Measurements from ENCODE around the gene BEND3.
A peak's percentile ranks its signal among the peaks of the same experiment; 100 is the strongest.

The BEND3 gene

GRCh38 chr6:107116328-107116892 lies 1.1 kb upstream of the BEND3 start:
- H3K36me3 ChIP-seq (replicated peaks; ENCODE audit: low read depth, low read length): no peaks in the 10 kb centered on the region
- peaks cover 24% of the 10 kb centered on the region for H3K4me1 ChIP-seq (ENCODE audit: low read length)
- peak overlapping the region; percentile 78 for H3K27ac ChIP-seq (ENCODE audit: low read length)
- H3K4me3 ChIP-seq (ENCODE audit: low read length): peak overlapping the region; percentile 93
- TF ChIP-seq EZH2phosphoT487 (IDR thresholded peaks at IDR 0.05; ENCODE audit: low read depth): no peak
- TF ChIP-seq CTCF (IDR thresholded peaks at IDR 0.05; ENCODE audit: low read depth, low read length): peak; percentile 22; the same call in 1 of the 2 replicates
- no peaks in the 10 kb centered on the region for H3K27me3 ChIP-seq (ENCODE audit: low read depth, low read length)
- H3K4me2 ChIP-seq (ENCODE audit: low read length): peak overlapping the region; percentile 100
- H3K79me2 ChIP-seq (ENCODE audit: low read length): peaks cover 8% of the 10 kb centered on the region; the same call in 1 of the 2 replicates
- peak overlapping the region; percentile 87 for H3K9ac ChIP-seq (ENCODE audit: low read length)
- peak overlapping the region; percentile 98 for H2AFZ ChIP-seq (ENCODE audit: low read depth, low read length)
- no peaks in the 10 kb centered on the region for H4K20me1 ChIP-seq (ENCODE audit: insufficient read depth, low read length)
- H3K9me3 ChIP-seq (ENCODE audit: insufficient read depth, low read length): no peaks in the 10 kb centered on the region

DNA sequence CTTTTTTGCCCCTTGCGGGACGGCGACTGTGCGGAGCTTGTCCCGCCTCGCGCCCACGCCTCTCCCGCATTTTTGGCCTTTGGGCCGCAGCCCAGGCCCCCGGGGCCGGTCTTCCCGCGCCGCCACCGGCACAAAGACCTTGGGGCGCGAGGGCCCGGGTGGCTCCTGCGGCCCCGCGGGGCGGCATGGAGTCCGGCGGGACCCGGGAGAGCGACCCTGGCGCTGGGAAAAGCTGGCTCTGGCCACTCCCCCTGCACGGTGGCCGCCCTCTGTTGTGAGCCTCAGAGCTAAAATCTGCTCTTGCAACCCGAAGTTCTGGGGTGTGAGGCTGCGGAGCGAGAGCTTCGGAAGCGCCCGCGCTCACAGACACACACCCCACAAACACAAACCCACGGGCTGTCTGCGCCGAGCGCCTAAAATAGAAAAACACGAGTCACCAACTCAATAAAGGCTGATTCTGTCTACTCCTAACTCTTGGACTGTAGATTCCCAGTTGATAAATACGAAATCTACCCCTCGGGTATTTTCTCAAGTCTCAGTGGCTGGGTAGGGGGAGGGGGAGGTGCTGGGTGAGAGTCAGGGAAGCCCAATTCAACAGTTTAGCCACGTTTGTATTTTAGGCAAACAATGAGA lies 496 bp upstream of the BEND3 start:
- H2AFZ ChIP-seq (ENCODE audit: low read depth, low read length): peak overlapping the region; percentile 98
- peak overlapping the region; percentile 93 for H3K4me3 ChIP-seq (ENCODE audit: low read length)
- peak overlapping the region; percentile 78 for H3K27ac ChIP-seq (ENCODE audit: low read length)
- no peaks in the 10 kb centered on the region for H3K27me3 ChIP-seq (ENCODE audit: low read depth, low read length)
- peaks cover 8% of the 10 kb centered on the region; the same call in 1 of the 2 replicates for H3K79me2 ChIP-seq (ENCODE audit: low read length)
- H3K9me3 ChIP-seq (ENCODE audit: insufficient read depth, low read length): no peaks in the 10 kb centered on the region
- H3K4me2 ChIP-seq (ENCODE audit: low read length): peak overlapping the region; percentile 100
- peaks cover 23% of the 10 kb centered on the region for H3K4me1 ChIP-seq (ENCODE audit: low read length)
- no peak for TF ChIP-seq CTCF (IDR thresholded peaks at IDR 0.05; ENCODE audit: low read depth, low read length)
- TF ChIP-seq EZH2phosphoT487 (IDR thresholded peaks at IDR 0.05; ENCODE audit: low read depth): no peak
- peak overlapping the region; percentile 87 for H3K9ac ChIP-seq (ENCODE audit: low read length)
- no peaks in the 10 kb centered on the region for H4K20me1 ChIP-seq (ENCODE audit: insufficient read depth, low read length)
- H3K36me3 ChIP-seq (replicated peaks; ENCODE audit: low read depth, low read length): no peaks in the 10 kb centered on the region

GRCh38 chr6:107114213-107114925 lies 946 bp downstream of the BEND3 start:
- no peaks in the 10 kb centered on the region for H4K20me1 ChIP-seq (ENCODE audit: insufficient read depth, low read length)
- peak overlapping the region; percentile 52 for H3K27ac ChIP-seq (ENCODE audit: low read length)
- TF ChIP-seq CTCF (IDR thresholded peaks at IDR 0.05; ENCODE audit: low read depth, low read length) (peak; percentile 55), EZH2phosphoT487 (IDR thresholded peaks at IDR 0.05; ENCODE audit: low read depth) (no peak)
- H3K27me3 ChIP-seq (ENCODE audit: low read depth, low read length): no peaks in the 10 kb centered on the region
- H3K9ac ChIP-seq (ENCODE audit: low read length): peak overlapping the region; percentile 69
- peak overlapping the region; percentile 46; the same call in 1 of the 2 replicates for H2AFZ ChIP-seq (ENCODE audit: low read depth, low read length)
- no peaks in the 10 kb centered on the region for H3K9me3 ChIP-seq (ENCODE audit: insufficient read depth, low read length)
- H3K4me1 ChIP-seq (ENCODE audit: low read length): peaks cover 23% of the 10 kb centered on the region
- H3K4me2 ChIP-seq (ENCODE audit: low read length): peak overlapping the region; percentile 92
- peaks cover 8% of the 10 kb centered on the region; the same call in 1 of the 2 replicates for H3K79me2 ChIP-seq (ENCODE audit: low read length)
- peak overlapping the region; percentile 93 for H3K4me3 ChIP-seq (ENCODE audit: low read length)
- H3K36me3 ChIP-seq (replicated peaks; ENCODE audit: low read depth, low read length): no peaks in the 10 kb centered on the region

- Histone ChIP-seq H3K27ac (ENCODE audit: low read length) (no peak overlapping the region), H3K4me1 (ENCODE audit: low read length) (peaks cover 7% of the 10 kb centered on the region), H3K4me3 (ENCODE audit: low read length) (no peak overlapping the region), H3K4me2 (ENCODE audit: low read length) (no peak overlapping the region), H3K9ac (ENCODE audit: low read length) (no peak overlapping the region), H3K36me3 (replicated peaks; ENCODE audit: low read depth, low read length) (no peaks in the 10 kb centered on the region), H3K79me2 (ENCODE audit: low read length) (peaks cover 8% of the 10 kb centered on the region; the same call in 1 of the 2 replicates), H4K20me1 (ENCODE audit: insufficient read depth, low read length) (no peaks in the 10 kb centered on the region), H2AFZ (ENCODE audit: low read depth, low read length) (no peak overlapping the region), H3K27me3 (ENCODE audit: low read depth, low read length) (no peaks in the 10 kb centered on the region), H3K9me3 (ENCODE audit: insufficient read depth, low read length) (no peaks in the 10 kb centered on the region)
- TF ChIP-seq EZH2phosphoT487 (IDR thresholded peaks at IDR 0.05; ENCODE audit: low read depth) (no peak), CTCF (IDR thresholded peaks at IDR 0.05; ENCODE audit: low read depth, low read length) (no peak)
Observed at GRCh38 chr6:107110200-107110599, 5.1 kb downstream of the BEND3 start.
